Caco-2 (cell line): Measurements from ENCODE around the gene SLC6A2. TPM values are rescaled to one million over a fixed set of nuclear protein-coding genes. Genes with fewer than 3 reads are reported as not detected.

ENCODE experiments used
- BruUV-seq: library from RNA; stranded (reverse); fragments of 400-500 nt; replicated peaks from 2 replicates; lab custom pipeline; 2021; lab: Mats Ljungman, UMichigan
- CTCF ChIA-PET: fragments of 300-600 bp; sonication (Branson Sonifier 250); formaldehyde crosslinking; loops from one replicate; lab custom pipeline; 2022; ENCODE audit warnings: antibody characterized with exemption; lab: Charles Lee
- POLR2A ChIA-PET: fragments of 300-600 bp; sonication (Branson Sonifier 250); formaldehyde crosslinking; loops from one replicate; lab custom pipeline; 2022; ENCODE audit warnings: antibody characterized with exemption; lab: Charles Lee
- DNase-seq, 2 experiments: peaks; one replicate each; pipeline versions ENCODE4 v3.0.0 to v3.0.0-alpha.2; 2020 to 2022
- H3K27me3 ChIP-seq: replicated peaks from 2 replicates; pipeline ENCODE4 v1.6.0; 2011; ENCODE audit warnings: low read length; ENCODE audit not compliant: control insufficient read depth, insufficient read depth
- H3K36me3 ChIP-seq: 2 replicates; pipeline ENCODE4 v1.5.1; 2011; ENCODE audit warnings: low read length; ENCODE audit not compliant: control insufficient read depth, insufficient read depth
- H3K4me1 ChIP-seq: fragments of 250-450 bp; sonication (Bioruptor Pico); 2 replicates; pipeline ENCODE4 v1.5.1; 2020; ENCODE audit warnings: mild to moderate bottlenecking
- H3K4me3 ChIP-seq: 2 replicates; pipeline ENCODE4 v1.5.1; 2011; ENCODE audit warnings: low read depth, mild to moderate bottlenecking, control low read depth, low read length
- H3K9me3 ChIP-seq: fragments of 250-450 bp; sonication (Bioruptor Pico); 2 replicates; pipeline ENCODE4 v1.5.1; 2020; ENCODE audit warnings: mild to moderate bottlenecking, moderate library complexity
- H3K27ac Mint-ChIP-seq: one replicate; pipeline ENCODE4 v1.8.0; 2022; ENCODE audit warnings: mixed read lengths; ENCODE audit not compliant: unreplicated experiment
- H3K27me3 Mint-ChIP-seq: one replicate; pipeline ENCODE4 v1.8.0; 2022; ENCODE audit warnings: mixed read lengths; ENCODE audit not compliant: insufficient read depth, unreplicated experiment
- H3K36me3 Mint-ChIP-seq: one replicate; pipeline ENCODE4 v1.8.0; 2022; ENCODE audit warnings: mild to moderate bottlenecking, mixed read lengths; ENCODE audit not compliant: insufficient read depth, unreplicated experiment
- H3K4me1 Mint-ChIP-seq: one replicate; pipeline ENCODE4 v1.8.0; 2022; ENCODE audit warnings: low read depth, mixed read lengths; ENCODE audit not compliant: unreplicated experiment
- H3K4me3 Mint-ChIP-seq: one replicate; pipeline ENCODE4 v1.8.0; 2022; ENCODE audit warnings: mild to moderate bottlenecking, moderate library complexity, mixed read lengths; ENCODE audit not compliant: unreplicated experiment
- H3K9me3 Mint-ChIP-seq: one replicate; pipeline ENCODE4 v1.8.0; 2022; ENCODE audit warnings: mixed read lengths; ENCODE audit not compliant: unreplicated experiment
- CTCF ChIP-seq, 2 experiments: fragments of 200-600 bp in 1 of 2; IDR thresholded peaks; 1 replicate in 1 of 2; 2 replicates in 1 of 2; pipeline versions ENCODE4 v1.5.1 to v1.8.0; 2011 to 2022; ENCODE audit warnings: antibody characterized with exemption in 1 of 2, control low read depth in 1 of 2, inconsistent platforms in 1 of 2, low read depth in 1 of 2, low read length in 1 of 2, mild to moderate bottlenecking in 1 of 2, moderate library complexity in 1 of 2; ENCODE audit not compliant: insufficient read depth in 1 of 2, severe bottlenecking in 1 of 2, unreplicated experiment in 1 of 2
- intact Hi-C: fragments of 100-400 bp; cut with micrococcal nuclease; formaldehyde crosslinking; loops from one replicate; pipeline ENCODE4 v1.10.0; 2022; ENCODE audit not compliant: unreplicated experiment
- total RNA-seq: library from RNA; stranded (reverse); gene quantifications from 2 replicates; pipeline ENCODE4 v1.2.3, GENCODE V29; 2022

SLC6A2 gene
- total RNA-seq, 1 experiment from 2014 or later, result not detected

GRCh38 chr16:55710466-55710865 lies 54.7 kb downstream of the SLC6A2 start:
- no peaks in the 10 kb centered on the region for H3K36me3 Mint-ChIP-seq
- H3K4me1 Mint-ChIP-seq, result no peaks in the 10 kb centered on the region
- peak in 1 of 2 experiments; percentile 38 for DNase-seq
- CTCF ChIA-PET, result interaction anchor here (1.0 kb wide), 1 partner anchor 136 kb away, joined by 3 read pairs; no protein-coding TSS in a partner anchor
- intact Hi-C loops, result no loop called here
- Histone ChIP-seq H3K9me3 (no peaks in the 10 kb centered on the region), H3K36me3 (no peaks in the 10 kb centered on the region), H3K4me1 (no peaks in the 10 kb centered on the region), H3K4me3 (no peak overlapping the region), H3K27me3 (no peaks in the 10 kb centered on the region; the same call in 1 of the 2 replicates)
- H3K27me3 Mint-ChIP-seq, result peaks cover 19% of the 10 kb centered on the region
- no peaks in the 10 kb centered on the region for H3K9me3 Mint-ChIP-seq
- no TSS peak for BruUV-seq
- no peak overlapping the region for H3K27ac Mint-ChIP-seq
- no peak for TF ChIP-seq CTCF (IDR thresholded peaks at IDR 0.05; ENCODE audit: insufficient read depth in 1 of 2, low read depth in 1 of 2, low read length in 1 of 2, severe bottlenecking in 1 of 2, unreplicated experiment in 1 of 2)
- no peak overlapping the region for H3K4me3 Mint-ChIP-seq
- POLR2A ChIA-PET, result no interaction called here

GRCh38 chr16:55711959-55712876 lies 56.4 kb downstream of the SLC6A2 start:
- Mint-ChIP-seq H3K4me3 (no peak overlapping the region), H3K27ac (no peak overlapping the region), H3K27me3 (peaks cover 15% of the 10 kb centered on the region), H3K9me3 (no peaks in the 10 kb centered on the region), H3K4me1 (no peaks in the 10 kb centered on the region), H3K36me3 (no peaks in the 10 kb centered on the region)
- ChIA-PET POLR2A (no interaction called here), CTCF (interaction anchor here (1.0 kb wide), 1 partner anchor 130 kb away, joined by 3 read pairs; no protein-coding TSS in a partner anchor)
- peak; percentile 67 to 81 for DNase-seq
- Histone ChIP-seq H3K36me3 (no peaks in the 10 kb centered on the region), H3K9me3 (no peaks in the 10 kb centered on the region), H3K4me3 (no peak overlapping the region), H3K4me1 (no peaks in the 10 kb centered on the region), H3K27me3 (no peaks in the 10 kb centered on the region; the same call in 1 of the 2 replicates)
- no TSS peak for BruUV-seq
- intact Hi-C loops, result loop anchor here (1.0 kb wide), 2 partner anchors 130 to 606 kb away; no protein-coding TSS in a partner anchor
- TF ChIP-seq CTCF (IDR thresholded peaks at IDR 0.05; ENCODE audit: insufficient read depth in 1 of 2, low read depth in 1 of 2, low read length in 1 of 2, severe bottlenecking in 1 of 2, unreplicated experiment in 1 of 2), result peak; percentile 79 to 80

GRCh38 chr16:55713103-55713502 lies 57.3 kb downstream of the SLC6A2 start:
- no peak overlapping the region for H3K4me3 ChIP-seq
- Mint-ChIP-seq H3K4me1 (no peaks in the 10 kb centered on the region), H3K27me3 (peaks cover 20% of the 10 kb centered on the region), H3K4me3 (no peak overlapping the region), H3K9me3 (no peaks in the 10 kb centered on the region), H3K36me3 (no peaks in the 10 kb centered on the region), H3K27ac (no peak overlapping the region)
- no TSS peak for BruUV-seq
- no peaks in the 10 kb centered on the region for H3K4me1 ChIP-seq
- ChIA-PET POLR2A (no interaction called here), CTCF (no interaction called here)
- intact Hi-C loops, result no loop called here
- H3K27me3 ChIP-seq, result no peaks in the 10 kb centered on the region; the same call in 1 of the 2 replicates
- no peak for DNase-seq
- H3K9me3 ChIP-seq, result no peaks in the 10 kb centered on the region
- no peak for TF ChIP-seq CTCF (IDR thresholded peaks at IDR 0.05; ENCODE audit: insufficient read depth in 1 of 2, low read depth in 1 of 2, low read length in 1 of 2, severe bottlenecking in 1 of 2, unreplicated experiment in 1 of 2)
- H3K36me3 ChIP-seq, result no peaks in the 10 kb centered on the region
